Fibroblast of skin of right quadriceps (primary cell): Measurements from ENCODE around the gene BEND6.
"Not testable (repeated sequence)": the region's sequence is repeated elsewhere in the genome, so short reads cannot be mapped to it uniquely, and the experiment has no call there.

Experiments used
- DNase-seq: peaks from one replicate; pipeline ENCODE4 v3.0.0-alpha.2; 2013

BEND6 gene

DNA sequence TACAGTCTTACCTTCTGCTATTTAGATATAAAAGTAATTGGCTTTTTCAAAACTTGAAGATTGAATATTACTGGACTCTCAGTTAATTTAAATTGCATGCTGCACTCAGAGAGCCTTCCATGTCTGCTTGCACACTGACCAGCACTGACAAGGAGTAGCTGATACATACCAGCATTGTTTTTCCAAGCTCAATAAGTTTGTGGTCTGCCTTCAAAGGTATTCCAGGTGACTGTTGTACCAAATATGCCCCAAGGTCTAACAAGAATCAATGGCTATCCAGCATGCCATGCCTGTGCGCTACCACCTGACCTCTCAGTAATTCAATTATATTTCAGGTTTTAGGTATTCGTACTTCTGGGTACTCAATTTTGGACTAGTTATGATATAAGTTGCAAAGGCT lies 30.0 kb downstream of the BEND6 start:
- DNase-seq, result no peak

DNA sequence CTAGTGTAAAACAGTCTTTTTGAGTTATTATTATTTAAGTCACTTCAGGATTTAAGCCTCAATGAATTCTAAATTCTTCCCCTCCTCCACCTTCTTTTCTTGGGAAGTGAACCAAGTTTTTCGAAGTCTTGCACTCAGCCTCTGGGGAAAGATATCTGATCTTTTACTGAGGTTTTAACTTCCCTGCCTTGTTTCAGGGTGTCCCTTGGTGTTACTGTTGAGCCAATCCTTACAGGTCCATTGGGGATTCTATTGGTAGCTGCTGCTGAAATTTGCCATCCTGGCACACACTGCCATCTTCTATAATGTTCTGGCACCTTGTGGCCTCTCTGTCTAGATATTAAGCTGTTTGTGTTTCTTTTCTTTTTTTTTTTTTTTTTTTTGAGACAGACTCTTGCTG lies 31.7 kb downstream of the BEND6 start:
- DNase-seq, result no peak

DNA sequence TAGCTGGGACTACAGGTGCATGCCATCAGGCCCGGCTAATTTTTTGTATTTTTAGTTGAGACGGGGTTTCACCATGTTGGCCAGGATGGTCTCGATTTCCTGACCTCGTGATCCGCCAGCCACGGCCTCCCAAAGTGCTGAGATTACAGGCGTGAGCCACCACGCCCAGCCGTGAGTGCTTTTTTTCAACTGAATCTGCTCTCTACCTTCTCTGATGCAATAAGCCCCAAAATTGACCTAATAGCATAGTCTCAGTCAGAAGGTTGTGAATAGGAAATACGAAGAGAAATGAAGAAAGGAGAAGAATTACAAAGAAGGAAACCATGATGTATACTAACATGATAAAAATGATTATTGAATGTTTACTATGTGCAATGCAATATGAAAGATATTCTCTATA lies 33.2 kb downstream of the BEND6 start:
- DNase-seq, result no peak

GRCh38 chr6:56992036-56992435 lies 37.1 kb downstream of the BEND6 start:
- DNase-seq, result no peak

DNA sequence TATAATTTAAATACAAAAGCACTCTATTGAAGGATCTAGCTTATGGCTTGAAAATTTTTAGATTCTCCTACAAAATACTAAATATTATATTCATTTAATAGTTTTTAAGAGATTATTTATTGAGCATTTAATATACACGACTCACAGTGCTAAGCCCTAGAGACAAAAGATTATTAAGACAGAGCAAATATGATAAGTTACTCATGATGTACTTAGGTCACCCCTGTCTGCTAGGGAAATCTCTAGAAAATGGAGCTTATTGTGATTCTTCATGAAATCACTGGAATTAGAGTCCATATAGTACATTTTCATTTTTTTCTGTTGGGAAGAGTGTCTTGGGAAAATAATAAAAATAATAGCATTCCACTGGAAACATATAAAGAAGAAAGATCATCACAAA lies 37.8 kb downstream of the BEND6 start:
- no peak for DNase-seq

DNA sequence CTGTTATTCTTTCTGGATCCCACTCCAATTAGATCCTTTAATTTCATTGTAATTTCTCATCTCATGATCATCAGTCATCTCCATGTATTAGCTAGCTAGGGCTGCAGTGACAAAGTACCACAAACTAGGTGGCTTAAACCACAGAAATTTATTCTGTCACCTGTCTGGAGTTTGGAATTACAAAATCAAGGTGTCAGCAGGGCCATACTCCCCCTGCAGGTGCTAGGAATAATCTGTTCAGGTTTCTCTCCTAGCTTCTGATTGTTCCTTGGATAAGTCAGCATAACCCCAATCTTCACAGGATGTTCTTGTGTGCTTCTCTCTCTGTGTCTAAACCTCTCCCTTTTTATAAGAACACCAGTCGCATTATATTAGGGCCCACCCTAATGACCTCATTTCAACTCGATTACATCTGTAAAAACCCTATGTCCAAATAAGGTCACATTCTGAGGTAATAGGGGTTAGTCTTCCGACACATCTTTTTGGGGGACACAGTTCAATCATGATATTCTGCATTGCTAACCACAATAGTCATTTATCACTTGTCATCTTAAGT lies 40.5 kb downstream of the BEND6 start:
- DNase-seq, result no peak

DNA sequence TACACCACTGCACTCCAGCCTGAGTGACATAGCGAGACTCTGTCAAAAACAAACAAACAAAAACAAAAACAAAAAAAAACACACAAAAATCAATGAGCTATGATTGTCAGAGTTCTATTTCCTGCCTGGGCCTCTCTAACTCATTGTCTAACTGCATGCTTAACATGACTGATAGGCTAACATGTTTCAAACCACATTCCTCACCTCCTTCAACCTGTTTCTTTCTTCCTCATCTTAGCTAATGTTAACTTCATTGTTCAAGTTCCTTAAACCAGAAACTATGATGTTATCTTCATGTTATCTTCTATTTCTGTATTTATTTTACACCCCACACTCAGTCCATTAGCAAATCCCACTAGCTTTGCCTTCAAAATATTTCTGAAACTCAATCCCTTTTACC lies 41.5 kb downstream of the BEND6 start:
- DNase-seq, result no peak

- DNase-seq, result no peak
Observed at GRCh38 chr6:56999049-56999448, 44.1 kb downstream of the BEND6 start.

DNA sequence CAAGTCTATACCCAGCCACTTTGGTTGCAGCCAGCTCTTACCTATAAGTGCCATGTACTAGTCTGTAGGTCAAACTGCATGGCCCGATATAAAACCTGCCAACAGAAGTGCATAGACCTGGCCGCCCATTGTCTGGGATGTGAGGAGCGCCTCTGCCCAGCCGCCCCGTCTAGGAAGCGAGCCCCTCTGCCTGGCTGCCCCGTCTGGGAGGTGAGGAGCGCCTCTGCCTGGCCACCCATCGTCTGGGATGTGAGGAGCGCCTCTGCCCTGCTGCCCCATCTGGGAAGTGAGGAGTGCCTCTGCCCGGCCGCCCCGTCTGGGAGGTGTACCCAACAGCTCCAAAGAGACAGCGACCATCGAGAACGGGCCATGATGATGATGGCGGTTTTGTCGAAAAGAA lies 44.8 kb downstream of the BEND6 start:
- not testable (repeated sequence) for DNase-seq

DNA sequence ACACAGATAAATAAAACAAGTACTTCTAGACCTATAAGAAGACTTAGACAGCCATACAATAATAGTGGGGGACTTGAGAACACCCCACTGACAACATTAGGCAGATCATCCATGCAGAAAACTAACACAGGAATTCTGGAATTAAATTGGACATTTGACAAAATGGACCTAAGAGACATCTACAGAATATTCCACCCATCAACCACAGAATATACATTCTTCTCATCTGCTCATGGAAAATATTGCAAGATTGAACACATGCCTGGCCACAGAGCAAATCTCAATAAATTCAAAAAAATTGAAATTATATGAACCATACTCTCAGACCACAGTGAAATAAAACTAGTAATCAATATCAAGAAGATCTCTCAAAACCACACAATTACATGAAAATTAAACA lies 47.3 kb downstream of the BEND6 start:
- no peak for DNase-seq

- no peak for DNase-seq
Observed at GRCh38 chr6:57004292-57004691, 49.4 kb downstream of the BEND6 start.

DNA sequence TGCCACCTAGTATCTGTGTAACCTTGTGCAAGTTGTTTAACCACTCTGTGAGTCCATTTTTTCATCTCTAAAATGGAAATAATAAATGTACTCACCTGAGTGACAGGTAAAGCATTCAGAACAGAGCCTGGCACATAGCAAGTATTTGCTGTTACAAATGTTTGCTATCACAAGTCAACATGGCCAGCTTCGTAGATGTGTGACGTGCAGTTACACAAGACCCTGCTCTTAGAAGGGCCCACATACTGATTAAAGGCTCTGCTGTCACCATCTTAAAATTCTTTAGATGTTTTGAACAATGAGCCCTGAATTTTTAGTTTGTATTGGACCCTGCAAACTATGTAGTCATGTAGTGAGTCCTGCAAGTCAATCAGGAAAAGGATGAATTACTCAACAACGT lies 51.2 kb downstream of the BEND6 start:
- DNase-seq, result no peak

DNA sequence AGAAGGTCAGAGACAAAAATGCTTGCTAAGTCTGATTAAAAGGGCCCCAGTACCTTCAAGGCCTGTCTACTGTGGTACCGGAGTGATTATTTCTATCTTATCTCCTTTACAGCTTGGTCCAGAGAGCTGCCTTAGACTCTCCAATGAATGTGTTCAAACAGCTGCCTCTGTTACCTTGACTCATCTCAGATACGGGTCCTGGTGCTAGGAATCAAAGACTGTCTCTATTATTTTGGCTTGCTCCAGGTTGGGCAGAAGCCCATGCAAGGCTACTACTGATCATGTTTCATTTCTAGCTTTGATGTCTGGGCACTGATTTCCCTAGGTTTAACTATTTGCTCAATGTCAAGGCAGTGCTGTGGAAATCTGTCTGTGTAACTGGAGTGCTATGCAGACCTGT lies 53.2 kb downstream of the BEND6 start:
- not testable (repeated sequence) for DNase-seq

- peak; percentile 73 for DNase-seq
Observed at GRCh38 chr6:57013521-57013926, 58.6 kb downstream of the BEND6 start.

GRCh38 chr6:57017069-57017468 lies 62.2 kb downstream of the BEND6 start:
- no peak for DNase-seq

DNA sequence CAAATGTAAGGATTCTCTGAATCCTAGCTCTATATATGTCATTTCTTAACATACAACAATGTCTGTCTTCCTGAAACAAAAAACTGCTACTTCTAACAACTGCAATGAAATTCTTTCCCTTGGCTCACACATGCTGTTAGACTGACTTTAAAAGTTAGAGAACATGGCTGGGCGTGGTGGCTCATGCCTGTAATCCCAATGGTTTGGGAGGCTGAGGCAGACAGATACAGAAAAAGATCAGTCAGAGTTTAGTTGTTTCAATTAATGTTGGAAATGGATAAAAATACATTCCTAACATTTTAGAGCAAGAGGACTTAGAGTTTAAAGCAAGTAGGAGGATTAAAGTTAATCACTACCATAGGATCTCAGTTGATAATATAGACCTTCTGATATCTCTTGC lies 62.9 kb downstream of the BEND6 start:
- no peak for DNase-seq

- DNase-seq, result no peak
Observed at GRCh38 chr6:57019434-57019833, 64.5 kb downstream of the BEND6 start.

GRCh38 chr6:57021086-57021720 lies 66.3 kb downstream of the BEND6 start:
- peak; percentile 52 for DNase-seq

DNA sequence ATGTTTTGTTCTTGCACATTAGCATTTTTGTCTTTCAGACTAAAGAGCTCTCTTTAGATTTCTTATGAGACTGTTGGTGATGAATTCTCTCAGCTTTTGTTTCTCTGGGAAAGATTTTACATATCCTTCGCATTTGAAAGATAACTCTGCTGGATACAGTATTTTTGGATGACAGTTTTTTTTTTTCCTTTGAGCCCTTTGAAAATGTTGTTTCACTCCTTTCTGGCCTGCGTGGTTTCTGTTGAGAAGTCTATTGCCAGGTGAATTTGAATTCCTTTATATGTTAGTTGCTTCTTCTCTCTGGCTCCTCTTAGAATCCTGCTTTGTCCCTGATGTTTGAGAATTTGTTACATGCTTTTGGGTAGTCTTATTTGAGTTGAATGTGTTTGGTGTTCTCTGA lies 69.4 kb downstream of the BEND6 start:
- no peak for DNase-seq

- no peak for DNase-seq
Observed at GRCh38 chr6:57024775-57025174, 69.9 kb downstream of the BEND6 start.

DNA sequence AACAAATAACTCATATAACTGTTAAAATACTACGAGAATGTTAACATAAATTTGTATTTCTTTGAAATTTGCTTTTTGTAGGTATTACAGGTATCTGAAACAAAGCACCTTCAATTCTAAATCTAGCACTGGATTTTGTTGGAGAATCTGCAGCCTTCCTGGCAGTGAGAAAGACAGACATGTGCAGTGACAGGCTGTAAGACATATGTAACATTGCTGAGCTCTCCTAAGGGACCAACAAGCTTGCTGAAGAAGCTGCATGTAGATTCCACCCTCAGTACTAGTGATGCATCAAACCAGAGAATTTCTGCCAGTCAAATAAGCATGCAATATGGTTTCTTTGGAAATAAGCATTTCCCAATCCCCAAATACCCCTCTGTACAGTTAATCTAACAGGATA lies 71.1 kb downstream of the BEND6 start:
- no peak for DNase-seq

DNA sequence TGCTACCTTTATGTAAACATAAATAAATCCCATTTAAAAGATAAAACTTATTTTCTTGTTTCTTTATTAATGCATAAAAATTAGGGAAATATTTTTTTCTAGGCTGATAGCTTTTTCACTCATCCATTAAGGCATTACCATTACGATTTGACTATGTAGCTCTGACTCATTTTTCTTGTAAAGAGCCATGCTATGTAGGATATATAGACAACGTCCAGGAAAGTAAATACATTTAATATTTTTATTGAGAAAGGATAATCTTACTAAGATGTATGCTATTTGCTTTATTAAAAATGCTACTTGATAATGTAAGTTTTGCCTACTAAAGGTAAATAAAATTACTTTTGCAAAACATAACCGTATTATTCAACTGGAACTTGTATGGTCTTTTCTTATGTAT lies 72.4 kb downstream of the BEND6 start:
- no peak for DNase-seq

- no peak for DNase-seq
Observed at GRCh38 chr6:57029213-57029612, 74.3 kb downstream of the BEND6 start.

GRCh38 chr6:57033228-57033627 lies 78.3 kb downstream of the BEND6 start:
- no peak for DNase-seq

DNA sequence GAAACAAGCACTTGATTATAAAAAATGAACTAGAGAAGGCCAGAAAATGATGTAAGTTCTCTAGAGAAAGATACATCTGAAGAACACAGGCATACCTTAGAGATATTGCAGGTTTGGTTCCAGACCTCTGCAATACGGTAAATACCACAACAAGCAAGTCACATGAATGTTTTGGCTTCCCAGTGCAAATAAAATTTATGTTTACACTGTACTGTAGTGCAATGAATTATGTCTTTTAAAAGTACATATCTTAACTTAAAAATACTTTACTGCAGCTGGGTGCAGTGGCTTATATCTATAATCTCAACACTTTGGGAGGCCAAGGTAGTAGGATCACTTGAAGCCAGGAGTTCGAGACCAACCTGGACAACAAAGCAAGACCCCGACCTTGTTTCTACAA lies 80.6 kb downstream of the BEND6 start:
- DNase-seq, result no peak
